Superior temporal gyrus (tissue), 1 donor: ENCODE measurements around the gene ABHD1.

ENCODE experiments used
- DNase-seq: peaks from one replicate; pipeline ENCODE4 v3.0.0-alpha.2; 2016; ENCODE audit errors: extremely low spot score

ABHD1 gene

GRCh38 chr2:27086724-27087593 is 36.7 kb upstream of the ABHD1 start, which contains the start of gene KHK:
Gene KHK, plus strand, starts transcription at chr2:27086772. Its CDS starts 488 bp downstream, at chr2:27087260.
- no peak for DNase-seq

GRCh38 chr2:27087823-27088410 is 35.7 kb upstream of the ABHD1 start:
- DNase-seq: peak; percentile 11

GRCh38 chr2:27088634-27089033 is 35.0 kb upstream of the ABHD1 start:
- no peak for DNase-seq

- DNase-seq: no peak
Measured at GRCh38 chr2:27089111-27089954, 34.3 kb upstream of the ABHD1 start.

GRCh38 chr2:27091746-27092695 is 31.6 kb upstream of the ABHD1 start:
- DNase-seq: no peak

- no peak for DNase-seq
Measured at GRCh38 chr2:27092696-27093429, 30.8 kb upstream of the ABHD1 start.

GRCh38 chr2:27093430-27094352 is 29.9 kb upstream of the ABHD1 start:
- DNase-seq: no peak

- no peak for DNase-seq
Measured at GRCh38 chr2:27094353-27094984, 29.1 kb upstream of the ABHD1 start.

GRCh38 chr2:27095427-27095744 is 28.2 kb upstream of the ABHD1 start:
- no peak for DNase-seq

GRCh38 chr2:27095745-27096651 is 27.6 kb upstream of the ABHD1 start:
- peak; percentile 89 for DNase-seq

GRCh38 chr2:27096748-27097297 is 26.8 kb upstream of the ABHD1 start:
- no peak for DNase-seq

GRCh38 chr2:27097341-27097740 is 26.3 kb upstream of the ABHD1 start:
- DNase-seq: no peak

GRCh38 chr2:27099334-27099955 is 24.2 kb upstream of the ABHD1 start:
- DNase-seq: no peak

- DNase-seq: no peak
Measured at GRCh38 chr2:27100036-27100435, 23.6 kb upstream of the ABHD1 start.

- no peak for DNase-seq
Measured at GRCh38 chr2:27102329-27102728, 21.3 kb upstream of the ABHD1 start.

- no peak for DNase-seq
Measured at GRCh38 chr2:27105981-27106380, 17.6 kb upstream of the ABHD1 start.

GRCh38 chr2:27108221-27108620 is 15.4 kb upstream of the ABHD1 start:
- DNase-seq: no peak
